Neural progenitor cell (in vitro differentiated cells): Measurements from ENCODE around the gene INAFM1. TPM values are rescaled to one million over a fixed set of nuclear protein-coding genes. Genes with fewer than 3 reads are reported as not detected.

Source experiments
- DNase-seq: peaks from one replicate; pipeline ENCODE4 v3.0.0-alpha.2; 2016; ENCODE audit warnings: low spot score
- H2AFZ ChIP-seq: fragments of 200-600 bp; sonication (generic); replicated peaks from 2 replicates; pipeline ENCODE4 v1.6.1; 2016; ENCODE audit warnings: antibody characterized with exemption
- H3F3A ChIP-seq: fragments of 200-600 bp; sonication (generic); 2 replicates; pipeline ENCODE4 v1.6.1; 2016; ENCODE audit warnings: antibody characterized with exemption, low read depth
- H3K27ac ChIP-seq: fragments of 200-600 bp; sonication (generic); 2 replicates; pipeline ENCODE4 v1.5.1; 2016; ENCODE audit warnings: mild to moderate bottlenecking
- H3K27me3 ChIP-seq: fragments of 200-600 bp; sonication (generic); 2 replicates; pipeline ENCODE4 v1.6.1; 2016; ENCODE audit warnings: mild to moderate bottlenecking, moderate library complexity
- H3K36me3 ChIP-seq: fragments of 200-600 bp; sonication (generic); 2 replicates; pipeline ENCODE4 v1.5.1; 2016
- H3K4me1 ChIP-seq: fragments of 200-600 bp; sonication (generic); 2 replicates; pipeline ENCODE4 v1.6.1; 2016; ENCODE audit warnings: mixed run types
- H3K4me2 ChIP-seq: fragments of 200-600 bp; sonication (generic); 2 replicates; pipeline ENCODE4 v1.6.1; 2016
- H3K4me3 ChIP-seq: fragments of 200-600 bp; sonication (generic); 2 replicates; pipeline ENCODE4 v1.5.1; 2016
- H3K79me2 ChIP-seq: fragments of 200-600 bp; sonication (generic); 2 replicates; pipeline ENCODE4 v1.6.1; 2016; ENCODE audit warnings: low read depth
- H3K9ac ChIP-seq: fragments of 200-600 bp; sonication (generic); 2 replicates; pipeline ENCODE4 v1.6.1; 2016
- H3K9me3 ChIP-seq: fragments of 200-600 bp; sonication (generic); 2 replicates; pipeline ENCODE4 v1.5.1; 2016; ENCODE audit warnings: low read depth
- H4K20me1 ChIP-seq: fragments of 200-600 bp; sonication (generic); 2 replicates; pipeline ENCODE4 v1.6.1; 2016; ENCODE audit warnings: low read depth
- H3K27ac Mint-ChIP-seq: 3 replicates; pipeline ENCODE4 v1.8.0; 2021; ENCODE audit warnings: mixed read lengths
- H3K27me3 Mint-ChIP-seq: 2 replicates; pipeline ENCODE4 v1.8.0; 2022; ENCODE audit warnings: low read depth, mild to moderate bottlenecking, inconsistent platforms, moderate library complexity, mixed read lengths; ENCODE audit not compliant: insufficient read depth
- H3K36me3 Mint-ChIP-seq: 3 replicates; pipeline ENCODE4 v1.8.0; 2021; ENCODE audit warnings: mixed read lengths
- H3K4me1 Mint-ChIP-seq: 3 replicates; pipeline ENCODE4 v1.8.0; 2021; ENCODE audit warnings: mixed read lengths
- H3K4me3 Mint-ChIP-seq: 3 replicates; pipeline ENCODE4 v1.8.0; 2021; ENCODE audit warnings: mild to moderate bottlenecking, moderate library complexity, mixed read lengths
- H3K9me3 Mint-ChIP-seq: 3 replicates; pipeline ENCODE4 v1.8.0; 2020; ENCODE audit warnings: mixed read lengths
- EZH2 ChIP-seq: fragments of 200-600 bp; sonication (generic); IDR thresholded peaks from 2 replicates; pipeline ENCODE4 v1.6.1; 2017; ENCODE audit warnings: antibody characterized with exemption, mild to moderate bottlenecking, moderate library complexity
- EZH2phosphoT487 ChIP-seq: fragments of 200-600 bp; sonication (generic); IDR thresholded peaks from 2 replicates; pipeline ENCODE4 v1.6.1; 2017; ENCODE audit warnings: antibody characterized with exemption
- total RNA-seq: library from RNA; depleted of rRNA; stranded (reverse); fragments of >200 nt; gene quantifications from 2 replicates; pipeline ENCODE4 v1.2.3, GENCODE V29; 2015; ENCODE audit warnings: low replicate concordance
- TF ChIP-seq, protein P1 (sequence below): fragments of 200-600 bp; sonication (generic); IDR thresholded peaks from 2 replicates; pipeline ENCODE4 v1.5.1; 2017; ENCODE audit warnings: antibody characterized with exemption, mild to moderate bottlenecking

INAFM1 gene
- total RNA-seq, 1 donor from 2014 or later = not detected

DNA sequence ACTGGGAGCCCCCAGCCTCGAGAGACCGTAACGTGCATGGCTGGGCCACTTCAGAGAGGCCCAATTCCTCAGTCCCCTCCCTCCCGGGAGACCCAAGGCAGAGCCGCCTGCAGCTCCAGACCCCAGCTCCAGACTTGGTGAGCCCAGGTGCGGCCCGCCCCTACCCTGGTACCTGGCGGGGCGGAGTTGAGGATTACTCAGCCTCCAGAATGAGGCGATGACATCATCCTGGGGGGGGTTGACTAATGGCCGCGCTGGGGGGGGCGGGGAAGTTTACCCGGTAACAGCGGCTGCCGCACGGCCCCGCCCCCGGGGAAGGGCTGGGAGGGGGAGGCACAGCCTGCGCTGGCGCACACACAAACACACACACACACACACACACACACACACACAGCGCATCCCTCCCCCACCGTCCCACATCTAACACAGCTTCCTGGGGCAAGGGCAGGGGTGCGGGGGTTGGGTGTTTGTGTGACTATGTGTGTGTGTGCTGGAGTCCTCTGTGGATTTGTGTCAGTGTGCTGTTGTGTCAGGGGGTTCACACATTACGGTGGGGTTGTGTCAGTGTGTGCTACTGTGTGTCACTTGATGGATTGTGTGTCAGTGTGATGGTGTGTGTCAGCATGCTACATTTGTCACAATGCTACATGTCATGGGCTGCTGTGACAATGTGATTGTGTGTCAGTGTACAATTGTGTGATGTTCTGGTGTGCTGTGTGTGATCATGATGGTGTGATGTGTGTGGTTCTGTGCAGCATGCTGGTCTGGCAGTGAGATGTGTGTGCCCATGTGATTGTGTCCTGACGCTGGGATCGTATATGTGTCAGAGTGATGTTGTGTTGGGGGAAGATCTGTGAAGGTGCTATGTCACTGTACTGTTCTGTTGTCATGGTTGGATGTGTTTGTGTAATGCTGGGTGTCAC is 33.4 kb upstream of the INAFM1 start:
- peaks cover 26% of the 10 kb centered on the region for H3K27me3 Mint-ChIP-seq
- Histone ChIP-seq H3K4me1 (peaks cover 12% of the 10 kb centered on the region), H3F3A (peaks cover 58% of the 10 kb centered on the region), H4K20me1 (no peaks in the 10 kb centered on the region), H3K9ac (no peak overlapping the region), H3K27ac (no peak overlapping the region), H3K9me3 (no peaks in the 10 kb centered on the region), H3K36me3 (no peaks in the 10 kb centered on the region), H3K79me2 (no peaks in the 10 kb centered on the region), H3K27me3 (peaks cover 44% of the 10 kb centered on the region), H3K4me2 (peak overlapping the region; percentile 43), H3K4me3 (no peak overlapping the region), H2AFZ (no peak overlapping the region)
- H3K4me3 Mint-ChIP-seq = no peak overlapping the region
- H3K36me3 Mint-ChIP-seq = no peaks in the 10 kb centered on the region
- H3K4me1 Mint-ChIP-seq = peaks cover 20% of the 10 kb centered on the region
- no peaks in the 10 kb centered on the region for H3K9me3 Mint-ChIP-seq
- no peak overlapping the region for H3K27ac Mint-ChIP-seq
- TF ChIP-seq, protein P1, sequence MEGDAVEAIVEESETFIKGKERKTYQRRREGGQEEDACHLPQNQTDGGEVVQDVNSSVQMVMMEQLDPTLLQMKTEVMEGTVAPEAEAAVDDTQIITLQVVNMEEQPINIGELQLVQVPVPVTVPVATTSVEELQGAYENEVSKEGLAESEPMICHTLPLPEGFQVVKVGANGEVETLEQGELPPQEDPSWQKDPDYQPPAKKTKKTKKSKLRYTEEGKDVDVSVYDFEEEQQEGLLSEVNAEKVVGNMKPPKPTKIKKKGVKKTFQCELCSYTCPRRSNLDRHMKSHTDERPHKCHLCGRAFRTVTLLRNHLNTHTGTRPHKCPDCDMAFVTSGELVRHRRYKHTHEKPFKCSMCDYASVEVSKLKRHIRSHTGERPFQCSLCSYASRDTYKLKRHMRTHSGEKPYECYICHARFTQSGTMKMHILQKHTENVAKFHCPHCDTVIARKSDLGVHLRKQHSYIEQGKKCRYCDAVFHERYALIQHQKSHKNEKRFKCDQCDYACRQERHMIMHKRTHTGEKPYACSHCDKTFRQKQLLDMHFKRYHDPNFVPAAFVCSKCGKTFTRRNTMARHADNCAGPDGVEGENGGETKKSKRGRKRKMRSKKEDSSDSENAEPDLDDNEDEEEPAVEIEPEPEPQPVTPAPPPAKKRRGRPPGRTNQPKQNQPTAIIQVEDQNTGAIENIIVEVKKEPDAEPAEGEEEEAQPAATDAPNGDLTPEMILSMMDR = no peak
- TF ChIP-seq EZH2 (no peak), EZH2phosphoT487 (no peak)
- peak; percentile 74 for DNase-seq

DNA sequence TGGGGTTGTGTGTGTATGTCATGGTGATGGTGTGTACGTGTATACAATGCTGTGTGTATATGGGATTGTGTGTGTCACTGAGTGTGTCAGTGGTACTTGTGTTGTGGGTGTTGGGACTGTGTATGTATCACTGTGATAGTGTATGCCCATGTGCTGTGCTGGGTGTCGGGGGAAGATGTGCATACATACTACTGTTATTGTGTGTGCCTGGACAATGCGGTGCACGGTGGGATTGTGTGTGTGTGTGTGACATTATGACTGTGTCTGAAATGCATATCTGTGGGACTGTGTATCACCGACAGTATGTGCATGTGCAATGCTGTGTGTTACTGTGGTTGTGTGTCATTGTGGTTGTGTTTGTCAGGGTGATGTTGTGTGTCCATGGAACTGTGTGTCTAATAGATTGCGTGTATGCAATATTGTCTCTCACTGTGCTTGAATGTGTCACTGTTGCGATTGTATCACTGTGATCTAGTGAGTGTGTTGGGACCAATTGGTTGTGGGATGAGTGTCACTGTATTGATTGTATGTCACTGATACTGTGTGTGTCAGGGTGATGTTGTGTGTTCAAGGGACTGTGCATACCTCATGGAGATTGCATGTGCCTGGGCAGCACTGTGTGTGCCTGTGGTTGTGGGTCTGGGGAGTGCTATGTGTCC is 32.6 kb upstream of the INAFM1 start:
- Mint-ChIP-seq H3K4me1 (peaks cover 20% of the 10 kb centered on the region), H3K27ac (no peak overlapping the region), H3K9me3 (no peaks in the 10 kb centered on the region), H3K36me3 (no peaks in the 10 kb centered on the region), H3K4me3 (no peak overlapping the region), H3K27me3 (peaks cover 25% of the 10 kb centered on the region)
- no peak overlapping the region for H3K9ac ChIP-seq
- H3K9me3 ChIP-seq = no peaks in the 10 kb centered on the region
- no peak overlapping the region for H3K4me2 ChIP-seq
- peaks cover 62% of the 10 kb centered on the region for H3F3A ChIP-seq
- H3K4me3 ChIP-seq = no peak overlapping the region
- peaks cover 44% of the 10 kb centered on the region for H3K27me3 ChIP-seq
- DNase-seq = no peak
- no peaks in the 10 kb centered on the region for H3K79me2 ChIP-seq
- H3K4me1 ChIP-seq = peaks cover 12% of the 10 kb centered on the region
- H3K36me3 ChIP-seq = no peaks in the 10 kb centered on the region
- H3K27ac ChIP-seq = no peak overlapping the region
- H4K20me1 ChIP-seq = no peaks in the 10 kb centered on the region
- H2AFZ ChIP-seq = no peak overlapping the region
- TF ChIP-seq, protein P1 = no peak
- no peak for TF ChIP-seq EZH2phosphoT487

DNA sequence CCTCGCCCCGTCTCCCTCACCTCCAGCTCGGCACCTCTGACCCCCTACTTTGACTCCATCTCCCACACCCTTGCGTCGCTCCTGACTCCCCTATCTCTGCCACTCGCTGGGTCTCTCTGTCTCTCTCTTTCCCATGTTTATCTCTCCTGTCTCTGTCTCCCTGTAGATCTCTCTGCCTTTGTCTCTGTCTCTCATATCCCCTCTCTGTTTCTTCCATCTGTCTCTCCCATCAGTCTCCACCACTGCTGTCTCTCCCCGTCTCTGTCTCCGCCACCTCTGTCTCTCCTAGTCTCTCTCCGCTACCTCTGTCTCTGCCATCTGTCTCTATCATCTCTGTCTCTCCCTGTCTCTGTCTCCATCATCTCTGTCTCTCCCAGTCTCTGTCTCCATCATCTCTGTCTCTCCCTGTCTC is 31.3 kb upstream of the INAFM1 start:
- peaks cover 27% of the 10 kb centered on the region for H3K27me3 Mint-ChIP-seq
- H3K4me2 ChIP-seq = peak overlapping the region; percentile 63
- H4K20me1 ChIP-seq = no peaks in the 10 kb centered on the region
- no peaks in the 10 kb centered on the region for H3K9me3 ChIP-seq
- no peaks in the 10 kb centered on the region for H3K36me3 ChIP-seq
- no peaks in the 10 kb centered on the region for H3K36me3 Mint-ChIP-seq
- peak overlapping the region; percentile 41 for H3K4me3 ChIP-seq
- peaks cover 44% of the 10 kb centered on the region for H3K27me3 ChIP-seq
- H3K9ac ChIP-seq = no peak overlapping the region
- peaks cover 12% of the 10 kb centered on the region for H3K4me1 ChIP-seq
- H3K4me3 Mint-ChIP-seq = peak overlapping the region; percentile 77
- TF ChIP-seq, protein P1 = no peak
- TF ChIP-seq EZH2 (no peak), EZH2phosphoT487 (no peak)
- H3K9me3 Mint-ChIP-seq = no peaks in the 10 kb centered on the region
- no peak overlapping the region for H3K27ac ChIP-seq
- no peak for DNase-seq
- no peak overlapping the region for H3K27ac Mint-ChIP-seq
- peaks cover 62% of the 10 kb centered on the region for H3F3A ChIP-seq
- peaks cover 23% of the 10 kb centered on the region for H3K4me1 Mint-ChIP-seq
- H2AFZ ChIP-seq = no peak overlapping the region
- no peaks in the 10 kb centered on the region for H3K79me2 ChIP-seq
